GM18511 (cell line): Measurements from ENCODE around the gene SULT1C3.
"Not testable (repeated sequence)": the region's sequence is repeated elsewhere in the genome, so short reads cannot be mapped to it uniquely, and the experiment has no call there.

Experiments used
- ATAC-seq: cut with Tn5 transposase; IDR thresholded peaks from one replicate; pipeline ENCODE4 v1.9.1; 2021; ENCODE audit warnings: mild to moderate bottlenecking, moderate library complexity; ENCODE audit not compliant: unreplicated experiment

The SULT1C3 gene

GRCh38 chr2:108243566-108243965, 3.8 kb downstream of the SULT1C3 start:
- no peak for ATAC-seq

GRCh38 chr2:108244667-108245414, 5.1 kb downstream of the SULT1C3 start:
- no peak for ATAC-seq

- no peak for ATAC-seq
Measured at GRCh38 chr2:108253106-108253505, 13.3 kb downstream of the SULT1C3 start.

- no peak for ATAC-seq
Measured at GRCh38 chr2:108257757-108258331, 18.1 kb downstream of the SULT1C3 start.

GRCh38 chr2:108260773-108261172, 21.0 kb downstream of the SULT1C3 start:
- ATAC-seq: no peak

- ATAC-seq: no peak
Measured at GRCh38 chr2:108262036-108262435, 22.3 kb downstream of the SULT1C3 start.

GRCh38 chr2:108263401-108263800, 23.6 kb downstream of the SULT1C3 start:
- ATAC-seq: no peak

- no peak for ATAC-seq
Measured at GRCh38 chr2:108266218-108266617, 26.4 kb downstream of the SULT1C3 start.

GRCh38 chr2:108267101-108267500, 27.3 kb downstream of the SULT1C3 start:
- no peak for ATAC-seq

- no peak for ATAC-seq
Measured at GRCh38 chr2:108268001-108268400, 28.2 kb downstream of the SULT1C3 start.

- no peak for ATAC-seq
Measured at GRCh38 chr2:108270346-108270745, 30.6 kb downstream of the SULT1C3 start.

- ATAC-seq: no peak
Measured at GRCh38 chr2:108270768-108271506, 31.2 kb downstream of the SULT1C3 start.

- ATAC-seq: no peak
Measured at GRCh38 chr2:108271691-108272253, 32.0 kb downstream of the SULT1C3 start.

- ATAC-seq: no peak
Measured at GRCh38 chr2:108278631-108279030, 38.9 kb downstream of the SULT1C3 start.

- ATAC-seq: no peak
Measured at GRCh38 chr2:108279468-108279867, 39.7 kb downstream of the SULT1C3 start.

- no peak for ATAC-seq
Measured at GRCh38 chr2:108280466-108280865, 40.7 kb downstream of the SULT1C3 start.

GRCh38 chr2:108284566-108284965, 44.8 kb downstream of the SULT1C3 start:
- ATAC-seq: not testable (repeated sequence)

GRCh38 chr2:108285616-108286015, 45.8 kb downstream of the SULT1C3 start:
- ATAC-seq: no peak

- no peak for ATAC-seq
Measured at GRCh38 chr2:108287169-108287568, 47.4 kb downstream of the SULT1C3 start.

- ATAC-seq: no peak
Measured at GRCh38 chr2:108288534-108289106, 48.9 kb downstream of the SULT1C3 start, which contains the start of gene SULT1C2. Gene SULT1C2 (plus strand): TSS chr2:108288895. CDS start chr2:108293668, 4,773 bp downstream.

- no peak for ATAC-seq
Measured at GRCh38 chr2:108293850-108294249, 54.1 kb downstream of the SULT1C3 start.
